ENCODE measurements around the gene ERG.

- TF ChIP-seq ZNF197 (CRISPR knock-in tag; IDR thresholded peaks at IDR 0.05; ENCODE audit: low read depth) (no peak), MBD2 (IDR thresholded peaks at IDR 0.05; ENCODE audit: borderline replicate concordance, low read depth) (no peak), CTCF (IDR thresholded peaks at IDR 0.05 in 2 of 3, conservative IDR thresholded peaks at IDR 0.05 in 1 of 3; ENCODE audit: insufficient read depth in 2 of 3, low read depth in 1 of 3, low read length in 3 of 3) (no peak), PRDM10 (IDR thresholded peaks at IDR 0.05; ENCODE audit: partially characterized antibody) (no peak), TOE1 (IDR thresholded peaks at IDR 0.05; ENCODE audit: borderline replicate concordance) (no peak), TOE1 (CRISPR knock-in tag; IDR thresholded peaks at IDR 0.05; ENCODE audit: borderline replicate concordance, low read depth) (no peak), FOXM1 (IDR thresholded peaks at IDR 0.05; ENCODE audit: low read depth) (no peak), FOXM1 (CRISPR knock-in tag; IDR thresholded peaks at IDR 0.05; ENCODE audit: low read depth) (no peak), GTF3C2 (IDR thresholded peaks at IDR 0.05; ENCODE audit: borderline replicate concordance, extremely low read depth, insufficient read length) (no peak), CHD2 (IDR thresholded peaks at IDR 0.05; ENCODE audit: low read depth, low read length) (no peak), USF2 (CRISPR knock-in tag; IDR thresholded peaks at IDR 0.05) (no peak), DACH1 (IDR thresholded peaks at IDR 0.05; ENCODE audit: partially characterized antibody) (no peak), RBM25 (IDR thresholded peaks at IDR 0.05; ENCODE audit: low read depth, low read length, severe bottlenecking) (no peak), RFX5 (IDR thresholded peaks at IDR 0.05; ENCODE audit: low read depth, low read length) (no peak), NBN (IDR thresholded peaks at IDR 0.05; ENCODE audit: low read depth) (no peak)
These were observed 35.6 kb upstream of the ERG start for GRCh38 chr21:38533887-38534286.
